ENCODE results near the gene IFNK. TPM values are rescaled to one million over a fixed set of nuclear protein-coding genes. Genes with fewer than 3 reads are reported as not detected.

The IFNK gene, protein sequence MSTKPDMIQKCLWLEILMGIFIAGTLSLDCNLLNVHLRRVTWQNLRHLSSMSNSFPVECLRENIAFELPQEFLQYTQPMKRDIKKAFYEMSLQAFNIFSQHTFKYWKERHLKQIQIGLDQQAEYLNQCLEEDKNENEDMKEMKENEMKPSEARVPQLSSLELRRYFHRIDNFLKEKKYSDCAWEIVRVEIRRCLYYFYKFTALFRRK
- total RNA-seq, result not detected

DNA sequence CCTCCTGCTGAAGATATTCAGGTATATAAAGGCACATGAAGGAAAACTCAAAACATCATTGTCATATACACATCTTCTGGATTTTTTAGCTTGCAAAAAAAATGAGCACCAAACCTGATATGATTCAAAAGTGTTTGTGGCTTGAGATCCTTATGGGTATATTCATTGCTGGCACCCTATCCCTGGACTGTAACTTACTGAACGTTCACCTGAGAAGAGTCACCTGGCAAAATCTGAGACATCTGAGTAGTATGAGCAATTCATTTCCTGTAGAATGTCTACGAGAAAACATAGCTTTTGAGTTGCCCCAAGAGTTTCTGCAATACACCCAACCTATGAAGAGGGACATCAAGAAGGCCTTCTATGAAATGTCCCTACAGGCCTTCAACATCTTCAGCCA, at the start of gene IFNK:
TSS of gene IFNK (plus strand) at position 55 of the 400 bp plus-strand sequence. CDS start at position 102, 47 bp downstream.
- no peak for DNase-seq (ENCODE audit: low spot score)
- no peak for ATAC-seq (ENCODE audit: low FRiP score)
- TF ChIP-seq, protein P1, sequence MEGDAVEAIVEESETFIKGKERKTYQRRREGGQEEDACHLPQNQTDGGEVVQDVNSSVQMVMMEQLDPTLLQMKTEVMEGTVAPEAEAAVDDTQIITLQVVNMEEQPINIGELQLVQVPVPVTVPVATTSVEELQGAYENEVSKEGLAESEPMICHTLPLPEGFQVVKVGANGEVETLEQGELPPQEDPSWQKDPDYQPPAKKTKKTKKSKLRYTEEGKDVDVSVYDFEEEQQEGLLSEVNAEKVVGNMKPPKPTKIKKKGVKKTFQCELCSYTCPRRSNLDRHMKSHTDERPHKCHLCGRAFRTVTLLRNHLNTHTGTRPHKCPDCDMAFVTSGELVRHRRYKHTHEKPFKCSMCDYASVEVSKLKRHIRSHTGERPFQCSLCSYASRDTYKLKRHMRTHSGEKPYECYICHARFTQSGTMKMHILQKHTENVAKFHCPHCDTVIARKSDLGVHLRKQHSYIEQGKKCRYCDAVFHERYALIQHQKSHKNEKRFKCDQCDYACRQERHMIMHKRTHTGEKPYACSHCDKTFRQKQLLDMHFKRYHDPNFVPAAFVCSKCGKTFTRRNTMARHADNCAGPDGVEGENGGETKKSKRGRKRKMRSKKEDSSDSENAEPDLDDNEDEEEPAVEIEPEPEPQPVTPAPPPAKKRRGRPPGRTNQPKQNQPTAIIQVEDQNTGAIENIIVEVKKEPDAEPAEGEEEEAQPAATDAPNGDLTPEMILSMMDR (IDR thresholded peaks at IDR 0.05), result no peak

DNA sequence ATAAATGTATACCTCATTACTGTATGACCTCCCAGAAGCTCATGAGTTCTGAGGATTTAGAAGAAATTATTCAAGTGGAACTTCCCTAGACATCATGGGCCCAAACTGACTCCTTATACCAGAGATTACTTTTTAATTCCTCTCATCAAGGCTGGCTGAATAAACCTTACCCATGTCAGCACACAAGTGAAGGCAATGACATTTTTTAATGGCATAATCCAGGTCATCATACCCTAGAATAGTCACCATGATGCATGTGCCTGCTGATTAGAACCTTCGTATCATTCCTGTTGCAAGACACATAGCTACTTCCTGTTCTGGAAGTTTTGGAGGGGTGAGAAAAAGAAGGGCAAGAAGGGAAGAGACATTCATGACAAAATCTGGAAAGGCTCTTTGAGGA, 49.8 kb upstream of the IFNK start:
- DNase-seq (ENCODE audit: low spot score) (no peak), ATAC-seq (ENCODE audit: low FRiP score) (no peak)
- TF ChIP-seq, protein P1 (IDR thresholded peaks at IDR 0.05), result no peak

DNA sequence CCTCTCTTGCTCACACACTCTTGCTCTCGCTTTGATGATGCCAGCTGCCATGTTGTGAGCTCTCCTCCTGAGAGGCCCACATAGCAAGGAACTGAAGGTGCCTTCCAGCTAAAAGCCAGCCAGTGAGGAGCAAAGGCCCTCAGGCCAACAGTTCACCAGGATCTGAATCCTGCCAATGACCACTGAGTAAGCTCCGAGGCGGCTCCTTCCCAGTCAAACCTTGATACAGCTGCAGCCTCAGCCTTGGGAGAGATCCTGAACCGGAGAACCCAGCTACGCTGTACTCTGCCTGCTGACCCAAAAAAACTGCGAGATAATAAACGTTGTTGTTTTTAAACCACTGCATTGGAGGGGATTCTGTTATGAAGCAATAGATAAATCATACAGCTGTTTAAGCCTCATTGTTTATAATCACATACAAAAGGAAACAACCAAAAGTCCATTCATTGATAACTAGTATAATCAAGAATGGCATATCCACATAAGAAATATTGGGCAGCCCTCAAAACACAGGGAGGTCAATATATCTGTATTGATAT, 49.0 kb upstream of the IFNK start:
- ATAC-seq (ENCODE audit: low FRiP score), result no peak
- TF ChIP-seq, protein P1 (IDR thresholded peaks at IDR 0.05), result no peak
- DNase-seq (ENCODE audit: low spot score), result no peak

DNA sequence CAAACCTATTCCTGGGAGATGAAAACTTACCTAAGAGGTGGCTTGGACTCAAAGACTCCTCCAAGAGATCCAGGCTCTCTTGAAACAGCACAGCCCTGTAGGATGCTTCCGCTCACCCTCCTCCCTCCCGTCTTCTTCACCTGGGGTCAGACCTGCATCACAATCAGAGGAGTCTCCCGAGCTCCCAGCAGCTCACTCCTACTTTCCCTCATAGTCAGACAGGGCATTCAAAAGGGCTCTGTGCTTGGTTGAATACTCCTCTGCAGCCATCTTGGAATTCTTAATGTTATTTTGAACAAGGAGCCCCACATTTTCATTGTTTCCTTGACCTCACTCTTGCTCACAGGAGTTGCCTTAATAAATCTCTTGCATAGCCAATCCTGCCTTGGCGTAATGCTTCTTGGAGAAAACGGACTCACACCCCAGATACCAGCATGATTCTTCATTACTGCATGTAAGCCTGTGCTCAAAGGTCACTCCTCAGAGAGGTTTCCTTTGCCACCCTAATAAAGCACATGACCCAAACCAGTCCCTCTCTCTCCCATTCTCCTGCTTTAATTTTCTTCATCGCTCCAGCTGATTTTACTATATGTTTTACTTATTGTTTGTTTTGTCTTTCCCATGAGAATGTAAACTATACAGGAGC, 47.1 kb upstream of the IFNK start:
- no peak for ATAC-seq (ENCODE audit: low FRiP score)
- TF ChIP-seq, protein P1 (IDR thresholded peaks at IDR 0.05), result no peak
- DNase-seq (ENCODE audit: low spot score), result no peak

DNA sequence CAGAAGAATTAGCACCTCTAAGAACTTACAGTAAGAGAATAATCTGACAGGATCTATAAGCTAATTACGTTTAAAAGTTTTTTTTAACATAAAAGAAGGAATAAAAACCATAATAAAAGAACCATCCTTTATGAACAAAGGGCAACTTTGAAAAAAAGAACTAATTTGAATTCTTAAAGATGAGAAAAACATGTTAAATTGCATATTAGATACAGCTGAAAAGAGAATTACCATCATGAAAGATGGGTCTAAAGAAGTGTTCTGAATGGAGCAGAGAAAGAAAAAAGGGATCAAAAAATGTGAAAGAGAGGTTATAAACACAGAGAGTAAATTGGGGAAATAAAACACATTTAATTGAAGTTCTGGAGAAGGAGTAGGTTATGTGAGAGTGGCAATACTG, 45.8 kb upstream of the IFNK start:
- TF ChIP-seq, protein P1 (IDR thresholded peaks at IDR 0.05), result no peak
- no peak for ATAC-seq (ENCODE audit: low FRiP score)
- DNase-seq (ENCODE audit: low spot score), result no peak

DNA sequence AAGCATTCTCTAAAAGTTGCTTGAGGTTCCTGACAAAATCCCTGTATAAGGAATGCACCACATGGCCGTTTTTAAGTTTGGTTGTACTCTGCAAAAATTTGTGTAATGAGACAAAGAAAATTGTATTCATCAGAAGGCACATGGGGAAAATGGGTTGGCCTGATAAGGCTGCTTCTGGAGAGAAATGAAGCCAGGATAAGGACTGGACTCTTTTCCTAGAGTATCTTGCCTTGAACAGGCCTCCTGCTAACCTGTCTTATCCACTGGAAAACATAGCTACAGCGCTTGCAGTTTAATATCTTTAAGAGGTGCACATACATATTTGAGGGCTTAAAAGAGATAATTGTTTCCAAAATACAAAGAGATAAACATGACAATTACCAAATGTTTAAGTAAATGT, 41.4 kb upstream of the IFNK start:
- TF ChIP-seq, protein P1 (IDR thresholded peaks at IDR 0.05), result no peak
- DNase-seq (ENCODE audit: low spot score), result no peak
- no peak for ATAC-seq (ENCODE audit: low FRiP score)

DNA sequence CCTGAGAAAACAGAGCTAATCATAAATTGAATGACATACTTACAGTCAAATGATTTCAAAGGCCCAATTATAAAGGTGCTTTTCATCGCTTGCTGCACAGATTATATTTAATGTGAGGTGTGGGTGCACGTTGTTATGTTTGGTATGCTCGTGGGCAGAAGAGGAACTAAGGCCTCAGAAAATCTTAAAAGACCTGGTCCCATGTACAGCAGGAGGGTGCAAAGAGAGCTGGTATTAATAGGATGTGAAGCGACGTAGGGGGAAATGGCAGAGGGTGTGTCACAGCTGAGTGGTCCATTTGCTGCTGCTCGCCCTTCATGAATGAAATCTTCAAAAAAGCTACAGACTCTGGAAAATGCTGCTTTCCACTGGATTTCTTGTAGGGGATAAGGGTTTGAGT, 40.5 kb upstream of the IFNK start:
- ATAC-seq (ENCODE audit: low FRiP score), result no peak
- DNase-seq (ENCODE audit: low spot score), result no peak
- TF ChIP-seq, protein P1 (IDR thresholded peaks at IDR 0.05), result no peak

All from omental fat pad (tissue), 4 donors.